HepG2 (cell line): ENCODE results near the gene SPATA32. TPM values are rescaled to one million over a fixed set of nuclear protein-coding genes. Genes with fewer than 3 reads are reported as not detected.

Experiments
- CREM ChIP-seq, 2 experiments: sonication (generic) in 1 of 2; formaldehyde crosslinking in 1 of 2; IDR thresholded peaks; 2 replicates each; pipeline versions ENCODE4 v1.4.0 to v1.6.1; 2016 to 2020; ENCODE audit warnings: antibody characterized with exemption in 1 of 2, mild to moderate bottlenecking in 1 of 2, missing genetic modification reagents in 1 of 2
- GPBP1L1 ChIP-seq: sonication (generic); formaldehyde crosslinking; IDR thresholded peaks from 2 replicates; pipeline ENCODE4 v1.5.0; 2020; ENCODE audit warnings: mild to moderate bottlenecking, missing genetic modification reagents
- HDAC2 ChIP-seq: sonication (generic); formaldehyde crosslinking; IDR thresholded peaks from 2 replicates; pipeline ENCODE4 v1.4.0; 2020; ENCODE audit warnings: missing genetic modification reagents
- JUN ChIP-seq: sonication (generic); formaldehyde crosslinking; IDR thresholded peaks from 2 replicates; pipeline ENCODE4 v1.4.0; 2020; ENCODE audit warnings: mild to moderate bottlenecking, missing genetic modification reagents
- MEIS1 ChIP-seq: sonication (generic); formaldehyde crosslinking; IDR thresholded peaks from 2 replicates; pipeline ENCODE4 v1.9.0; 2021; ENCODE audit warnings: mild to moderate bottlenecking, missing genetic modification reagents, moderate library complexity, borderline replicate concordance
- NFYB ChIP-seq: sonication (generic); formaldehyde crosslinking; IDR thresholded peaks from 2 replicates; pipeline ENCODE4 v1.4.0; 2020; ENCODE audit warnings: missing genetic modification reagents
- RFX5 ChIP-seq: IDR thresholded peaks from 2 replicates; pipeline ENCODE4 v1.6.1; 2011; ENCODE audit warnings: low read depth, low read length, improper control_type of control experiment
- SOX6 ChIP-seq, 2 experiments: fragments of 450-650 bp in 1 of 2; sonication (generic) in 1 of 2; formaldehyde crosslinking in 1 of 2; IDR thresholded peaks; 2 replicates each; pipeline versions ENCODE4 v1.4.0 to v1.6.1; 2017 to 2020; ENCODE audit warnings: antibody characterized with exemption in 1 of 2, mild to moderate bottlenecking in 1 of 2, missing genetic modification reagents in 1 of 2
- TSC22D2 ChIP-seq: sonication (generic); formaldehyde crosslinking; IDR thresholded peaks from 2 replicates; pipeline ENCODE4 v1.5.1; 2020; ENCODE audit warnings: missing genetic modification reagents, mild to moderate bottlenecking, borderline replicate concordance
- ZBTB2 ChIP-seq: sonication (generic); formaldehyde crosslinking; IDR thresholded peaks from 2 replicates; pipeline ENCODE4 v1.8.0; 2022; ENCODE audit warnings: low read depth, missing genetic modification reagents
- ZBTB38 ChIP-seq: sonication (generic); formaldehyde crosslinking; IDR thresholded peaks from 2 replicates; pipeline ENCODE4 v1.5.1; 2020; ENCODE audit warnings: mild to moderate bottlenecking, missing genetic modification reagents
- ZFAT ChIP-seq: sonication (generic); formaldehyde crosslinking; conservative IDR thresholded peaks from 2 replicates; pipeline ENCODE4 v1.8.1; 2023; ENCODE audit warnings: missing genetic modification reagents, inconsistent platforms
- ZNF10 ChIP-seq: sonication (generic); formaldehyde crosslinking; IDR thresholded peaks from 2 replicates; pipeline ENCODE4 v1.4.0; 2020; ENCODE audit warnings: mild to moderate bottlenecking, low read depth, missing genetic modification reagents, borderline replicate concordance
- ZNF605 ChIP-seq: sonication (generic); formaldehyde crosslinking; IDR thresholded peaks from 2 replicates; pipeline ENCODE4 v1.8.0; 2022; ENCODE audit warnings: mild to moderate bottlenecking, missing genetic modification reagents
- ZNF800 ChIP-seq: sonication (generic); formaldehyde crosslinking; IDR thresholded peaks from 2 replicates; pipeline ENCODE4 v1.4.0; 2020; ENCODE audit warnings: missing genetic modification reagents
- ZNF816 ChIP-seq: sonication (generic); formaldehyde crosslinking; IDR thresholded peaks from 2 replicates; pipeline ENCODE4 v1.8.0; 2022; ENCODE audit warnings: missing genetic modification reagents, mild to moderate bottlenecking, borderline replicate concordance
- polyA plus RNA-seq, 8 experiments: library from polyadenylated mRNA; depleted of rRNA in 3 of 8; stranded (reverse) in 7 of 8; unstranded in 1 of 8; fragments of >200 nt; fragmentation: Illumina TruSeq in 4 of 8; extraction: Trizol in 4 of 8; gene quantifications; 2 replicates each; pipeline versions ENCODE4 v1.2.1 to v1.2.3, GENCODE V29; 2011 to 2016; ENCODE audit warnings: low read depth in 4 of 8, missing spikeins in 1 of 8, mixed read lengths in 1 of 8; ENCODE audit not compliant: insufficient read depth in 1 of 8
- total RNA-seq, 5 experiments: library from RNA; depleted of rRNA; stranded (reverse); fragments of >200 nt; fragmentation: Illumina TruSeq; extraction: Trizol; gene quantifications; 2 replicates each; pipeline ENCODE4 v1.2.3, GENCODE V29; 2016; ENCODE audit warnings: low read depth in 1 of 5
- TF ChIP-seq, protein P1 (sequence below): sonication (generic); formaldehyde crosslinking; IDR thresholded peaks from 2 replicates; pipeline ENCODE4 v1.5.0; 2020; ENCODE audit warnings: missing genetic modification reagents

The SPATA32 gene
- total and polyA plus RNA-seq, 2 of the 13 experiments (the other 11 are each of a cell fraction or from before 2014, with no cell fraction given), result not detected

DNA sequence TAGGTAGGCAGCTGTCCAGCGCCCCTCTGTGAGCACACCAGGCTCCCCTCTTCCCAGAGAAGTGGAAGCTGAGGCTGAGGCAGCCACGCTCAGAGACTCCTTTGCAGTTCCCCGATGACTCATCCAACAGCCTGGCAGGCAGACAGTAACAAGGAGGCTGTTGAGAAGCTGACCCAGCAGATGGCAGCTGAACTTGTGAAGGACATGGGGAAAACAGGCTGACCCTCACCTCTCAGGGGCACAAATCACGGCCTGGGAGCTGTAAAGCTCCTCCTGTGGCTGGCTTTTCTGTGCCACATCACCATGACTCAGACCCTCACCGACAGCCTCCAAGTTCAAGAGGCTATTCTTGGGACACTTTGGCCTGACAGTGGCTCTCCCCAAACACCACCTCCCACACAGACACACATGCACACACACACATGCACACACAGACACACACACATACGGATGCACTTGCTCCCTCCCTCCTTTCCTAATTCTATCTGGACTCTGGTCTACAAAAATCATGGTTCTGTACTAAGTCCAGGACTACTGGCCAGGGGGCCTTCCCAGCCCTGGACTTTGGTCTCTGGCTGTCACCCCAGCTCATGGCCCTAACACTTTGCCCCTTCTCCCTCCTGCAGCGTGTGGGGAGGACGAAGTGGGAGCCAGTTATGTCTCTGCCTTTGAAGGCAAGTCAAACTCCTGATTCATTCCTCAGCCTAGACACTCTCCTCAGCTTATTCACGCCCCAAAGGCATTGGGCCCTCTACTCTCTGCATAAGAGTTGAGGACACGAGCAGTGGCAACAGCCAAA lies 31.7 kb upstream of the SPATA32 start (continued):
- TF ChIP-seq, protein P1, sequence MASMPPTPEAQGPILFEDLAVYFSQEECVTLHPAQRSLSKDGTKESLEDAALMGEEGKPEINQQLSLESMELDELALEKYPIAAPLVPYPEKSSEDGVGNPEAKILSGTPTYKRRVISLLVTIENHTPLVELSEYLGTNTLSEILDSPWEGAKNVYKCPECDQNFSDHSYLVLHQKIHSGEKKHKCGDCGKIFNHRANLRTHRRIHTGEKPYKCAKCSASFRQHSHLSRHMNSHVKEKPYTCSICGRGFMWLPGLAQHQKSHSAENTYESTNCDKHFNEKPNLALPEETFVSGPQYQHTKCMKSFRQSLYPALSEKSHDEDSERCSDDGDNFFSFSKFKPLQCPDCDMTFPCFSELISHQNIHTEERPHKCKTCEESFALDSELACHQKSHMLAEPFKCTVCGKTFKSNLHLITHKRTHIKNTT (CRISPR knock-in tag), result no peak
- TF ChIP-seq GPBP1L1 (CRISPR knock-in tag) (no peak), ZBTB38 (CRISPR knock-in tag) (peak; percentile 8; the same call in 1 of the 2 replicates), JUN (peak; percentile 56; the same call in 1 of the 2 replicates), SOX6 (IDR thresholded peaks at IDR 0.05) (no peak), SOX6 (CRISPR knock-in tag; IDR thresholded peaks at IDR 0.05) (0 out of 2 replicates have a peak, but pooled peaks have one; percentile 38), ZNF10 (no peak), RFX5 (no peak), HDAC2 (CRISPR knock-in tag) (0 out of 2 replicates have a peak, but pooled peaks have one; percentile 41), ZNF605 (CRISPR knock-in tag) (peak; percentile 52), MEIS1 (no peak; the same call in 1 of the 2 replicates), ZNF800 (CRISPR knock-in tag) (no peak), NFYB (CRISPR knock-in tag) (no peak), ZBTB2 (CRISPR knock-in tag) (no peak), ZFAT (CRISPR knock-in tag) (no peak), TSC22D2 (CRISPR knock-in tag) (no peak), CREM (IDR thresholded peaks at IDR 0.05) (no peak), CREM (CRISPR knock-in tag; IDR thresholded peaks at IDR 0.05) (no peak), ZNF816 (no peak)
